ENCODE data around the gene MIA2. TPM values are rescaled to one million over a fixed set of nuclear protein-coding genes. Genes with fewer than 3 reads are reported as not detected.
"Not testable (repeated sequence)": the region's sequence is repeated elsewhere in the genome, so short reads cannot be mapped to it uniquely, and the experiment has no call there.

MIA2 gene
- total and polyA plus RNA-seq, 2 experiments from 2014 or later = 43.9 to 86.0 TPM

DNA sequence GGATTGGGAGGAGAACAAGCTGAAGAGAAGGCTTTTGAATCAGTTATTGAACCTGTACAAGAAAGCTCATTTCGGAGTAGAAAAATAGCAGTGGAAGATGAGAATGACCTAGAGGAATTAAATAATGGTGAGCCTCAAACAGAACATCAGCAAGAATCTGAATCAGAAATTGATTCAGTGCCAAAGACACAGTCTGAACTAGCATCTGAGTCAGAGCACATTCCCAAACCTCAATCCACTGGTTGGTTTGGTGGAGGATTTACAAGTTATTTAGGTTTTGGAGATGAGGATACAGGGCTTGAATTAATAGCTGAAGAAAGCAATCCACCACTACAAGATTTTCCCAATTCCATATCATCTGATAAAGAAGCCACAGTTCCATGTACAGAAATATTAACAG, 13.5 kb downstream of the MIA2 start:
- 96% methylated on average over 1 of the region's 1 CpG for WGBS (ENCODE audit: low lambda C conversion rate, missing lambda C conversion rate)
- DNase-seq (ENCODE audit: low spot score) = no peak
- H3K27me3 ChIP-seq = no peaks in the 10 kb centered on the region
- no peak overlapping the region for H3K4me2 ChIP-seq
- H3K9me3 ChIP-seq (ENCODE audit: low read depth) = no peaks in the 10 kb centered on the region
- TF ChIP-seq EZH2 (IDR thresholded peaks at IDR 0.05; ENCODE audit: borderline replicate concordance) = no peak
- no peak for TF ChIP-seq EZH2phosphoT487 (IDR thresholded peaks at IDR 0.05; ENCODE audit: low read depth, severe bottlenecking, unreplicated experiment)
- no peak for TF ChIP-seq CTCF (IDR thresholded peaks at IDR 0.05; ENCODE audit: poor library complexity)
- H3K4me1 ChIP-seq (ENCODE audit: insufficient read depth) = no peaks in the 10 kb centered on the region
- H4K20me1 ChIP-seq (ENCODE audit: insufficient read depth, poor library complexity, severe bottlenecking) = no peaks in the 10 kb centered on the region
- no peak overlapping the region for H2AFZ ChIP-seq
- no peak overlapping the region for H3K4me3 ChIP-seq
- H3K9me2 ChIP-seq (replicated peaks; ENCODE audit: insufficient read depth) = no peaks in the 10 kb centered on the region
- no peaks in the 10 kb centered on the region for H3K36me3 ChIP-seq (replicated peaks; ENCODE audit: insufficient read depth, low read depth)
- no peaks in the 10 kb centered on the region for H3K79me2 ChIP-seq
- no peak overlapping the region for H3K27ac ChIP-seq

- no peak for DNase-seq (ENCODE audit: low spot score)
- no peaks in the 10 kb centered on the region for H3K27me3 ChIP-seq
- no peak overlapping the region for H3K4me3 ChIP-seq
- no peaks in the 10 kb centered on the region for H3K4me1 ChIP-seq (ENCODE audit: insufficient read depth)
- no peaks in the 10 kb centered on the region for H3K9me2 ChIP-seq (replicated peaks; ENCODE audit: insufficient read depth)
- TF ChIP-seq EZH2phosphoT487 (IDR thresholded peaks at IDR 0.05; ENCODE audit: low read depth, severe bottlenecking, unreplicated experiment) = no peak
- no peak for TF ChIP-seq CTCF (IDR thresholded peaks at IDR 0.05; ENCODE audit: poor library complexity)
- no peak for TF ChIP-seq EZH2 (IDR thresholded peaks at IDR 0.05; ENCODE audit: borderline replicate concordance)
- H3K27ac ChIP-seq = no peak overlapping the region
- H4K20me1 ChIP-seq (ENCODE audit: insufficient read depth, poor library complexity, severe bottlenecking) = no peaks in the 10 kb centered on the region
- H3K9me3 ChIP-seq (ENCODE audit: low read depth) = no peaks in the 10 kb centered on the region
- no peak overlapping the region for H3K4me2 ChIP-seq
- no peak overlapping the region for H2AFZ ChIP-seq
- no peaks in the 10 kb centered on the region for H3K36me3 ChIP-seq (replicated peaks; ENCODE audit: insufficient read depth, low read depth)
- no peaks in the 10 kb centered on the region for H3K79me2 ChIP-seq
Measured at GRCh38 chr14:39251547-39251946, 17.8 kb downstream of the MIA2 start.

GRCh38 chr14:39257388-39257787, 23.7 kb downstream of the MIA2 start:
- H3K4me3 ChIP-seq; H4K20me1 ChIP-seq (ENCODE audit: insufficient read depth, poor library complexity, severe bottlenecking); H3K4me2 ChIP-seq; H2AFZ ChIP-seq; H3K36me3 ChIP-seq (replicated peaks; ENCODE audit: insufficient read depth, low read depth); H3K9me3 ChIP-seq (ENCODE audit: low read depth); H3K27me3 ChIP-seq; H3K9me2 ChIP-seq (replicated peaks; ENCODE audit: insufficient read depth); DNase-seq (ENCODE audit: low spot score); H3K27ac ChIP-seq; H3K4me1 ChIP-seq (ENCODE audit: insufficient read depth); H3K79me2 ChIP-seq: not testable (repeated sequence)
- WGBS (ENCODE audit: low lambda C conversion rate, missing lambda C conversion rate) = 80% methylated on average over 1 of the region's 1 CpG

GRCh38 chr14:39258782-39259545, 25.2 kb downstream of the MIA2 start:
- Histone ChIP-seq H3K36me3 (replicated peaks; ENCODE audit: insufficient read depth, low read depth) (no peaks in the 10 kb centered on the region), H3K4me1 (ENCODE audit: insufficient read depth) (no peaks in the 10 kb centered on the region), H3K27me3 (no peaks in the 10 kb centered on the region), H4K20me1 (ENCODE audit: insufficient read depth, poor library complexity, severe bottlenecking) (no peaks in the 10 kb centered on the region), H3K4me3 (no peak overlapping the region), H3K79me2 (peaks cover under 1% of the 10 kb centered on the region), H3K27ac (no peak overlapping the region), H2AFZ (no peak overlapping the region), H3K9me3 (ENCODE audit: low read depth) (no peaks in the 10 kb centered on the region), H3K9me2 (replicated peaks; ENCODE audit: insufficient read depth) (no peaks in the 10 kb centered on the region), H3K4me2 (no peak overlapping the region)
- no peak for DNase-seq (ENCODE audit: low spot score)
- WGBS (ENCODE audit: low lambda C conversion rate, missing lambda C conversion rate) = 80% methylated on average over 12 of the region's 12 CpGs
- no peak for TF ChIP-seq EZH2phosphoT487 (IDR thresholded peaks at IDR 0.05; ENCODE audit: low read depth, severe bottlenecking, unreplicated experiment)
- no peak for TF ChIP-seq EZH2 (IDR thresholded peaks at IDR 0.05; ENCODE audit: borderline replicate concordance)

- H3K4me2 ChIP-seq; H3K79me2 ChIP-seq; H3K4me3 ChIP-seq; H2AFZ ChIP-seq; DNase-seq (ENCODE audit: low spot score); H3K4me1 ChIP-seq (ENCODE audit: insufficient read depth); H3K27me3 ChIP-seq; H3K9me2 ChIP-seq (replicated peaks; ENCODE audit: insufficient read depth); H3K36me3 ChIP-seq (replicated peaks; ENCODE audit: insufficient read depth, low read depth); H4K20me1 ChIP-seq (ENCODE audit: insufficient read depth, poor library complexity, severe bottlenecking); H3K27ac ChIP-seq; H3K9me3 ChIP-seq (ENCODE audit: low read depth): not testable (repeated sequence)
- WGBS (ENCODE audit: low lambda C conversion rate, missing lambda C conversion rate) = 94% methylated on average over 3 of the region's 3 CpGs
Measured at GRCh38 chr14:39260161-39260560, 26.4 kb downstream of the MIA2 start.

- H3K27ac ChIP-seq; H3K4me3 ChIP-seq; H3K4me2 ChIP-seq; H2AFZ ChIP-seq; H3K9me2 ChIP-seq (replicated peaks; ENCODE audit: insufficient read depth); H3K9me3 ChIP-seq (ENCODE audit: low read depth); H3K36me3 ChIP-seq (replicated peaks; ENCODE audit: insufficient read depth, low read depth); DNase-seq (ENCODE audit: low spot score); H4K20me1 ChIP-seq (ENCODE audit: insufficient read depth, poor library complexity, severe bottlenecking); H3K79me2 ChIP-seq; H3K27me3 ChIP-seq: not testable (repeated sequence)
- H3K4me1 ChIP-seq (ENCODE audit: insufficient read depth) = peaks cover 12% of the 10 kb centered on the region
- WGBS (ENCODE audit: low lambda C conversion rate, missing lambda C conversion rate) = 96% methylated on average over 1 of the region's 1 CpG
Measured at GRCh38 chr14:39262214-39262613, 28.5 kb downstream of the MIA2 start.

All from hepatocyte (in vitro differentiated cells).